Urothelium cell line (cell line): Measurements from ENCODE around the gene GPER1.
A peak's percentile ranks its signal among the peaks of the same experiment; 100 is the strongest.
"Not testable (repeated sequence)": the region's sequence is repeated elsewhere in the genome, so short reads cannot be mapped to it uniquely, and the experiment has no call there.

ENCODE experiments used
- DNase-seq: peaks from one replicate; pipeline ENCODE4 v3.0.0; 2011; ENCODE audit warnings: low spot score, mixed read lengths
- FAIRE-seq: peaks from 2 replicates; lab custom pipeline; 2011; peaks lifted over from hg19 to GRCh38; lab: Jason Lieb, UNC

The GPER1 gene

GRCh38 chr7:1087952-1088920 lies at the start of gene GPER1:
GPER1 (plus strand) TSS chr7:1088113; CDS start chr7:1091729, 3,616 bp downstream.
- DNase-seq = peak; percentile 92
- peak; percentile 99 for FAIRE-seq

- not testable (repeated sequence) for DNase-seq, FAIRE-seq
These were observed 47.7 kb upstream of the GPER1 start for GRCh38 chr7:1040233-1040632.

- FAIRE-seq (no peak), DNase-seq (no peak)
These were observed 47.1 kb upstream of the GPER1 start for GRCh38 chr7:1040790-1041189.

- no peak for DNase-seq
- peak; percentile 88 for FAIRE-seq
These were observed 46.1 kb upstream of the GPER1 start for GRCh38 chr7:1041551-1042491.

- FAIRE-seq (no peak), DNase-seq (no peak)
These were observed 45.5 kb upstream of the GPER1 start for GRCh38 chr7:1042492-1042833.

- DNase-seq (no peak), FAIRE-seq (no peak)
These were observed 44.2 kb upstream of the GPER1 start for GRCh38 chr7:1043552-1044188.

- FAIRE-seq (peak; percentile 99), DNase-seq (peak; percentile 100)
These were observed 43.5 kb upstream of the GPER1 start, which contains the start of gene GPR146 for GRCh38 chr7:1044189-1045068. GPR146 (plus strand) TSS chr7:1044546; CDS start chr7:1057516, 12,970 bp downstream.

- DNase-seq = no peak
- peak; percentile 81 for FAIRE-seq
These were observed 42.5 kb upstream of the GPER1 start for GRCh38 chr7:1045069-1046063.

GRCh38 chr7:1046722-1047679 lies 40.9 kb upstream of the GPER1 start:
- DNase-seq = no peak

GRCh38 chr7:1049006-1049741 lies 38.7 kb upstream of the GPER1 start:
- peak; percentile 77 for FAIRE-seq
- DNase-seq = no peak

More at GRCh38 chr7:1046722-1047679, 40.9 kb upstream of the GPER1 start:
- FAIRE-seq = no peak

GRCh38 chr7:1049801-1050200 lies 38.1 kb upstream of the GPER1 start:
- DNase-seq (no peak), FAIRE-seq (no peak)

- no peak for DNase-seq
- FAIRE-seq = no peak
These were observed 37.5 kb upstream of the GPER1 start for GRCh38 chr7:1050254-1050906.

GRCh38 chr7:1050956-1051690 lies 36.8 kb upstream of the GPER1 start:
- peak; percentile 55 for FAIRE-seq

GRCh38 chr7:1052031-1052818 lies 35.7 kb upstream of the GPER1 start:
- DNase-seq = no peak
- FAIRE-seq = no peak

More at GRCh38 chr7:1050956-1051690, 36.8 kb upstream of the GPER1 start:
- DNase-seq = no peak

- no peak for DNase-seq
- FAIRE-seq = no peak
These were observed 34.9 kb upstream of the GPER1 start for GRCh38 chr7:1053002-1053411.
